ENCODE data around the gene CAV1. TPM values are rescaled to one million over a fixed set of nuclear protein-coding genes. Genes with fewer than 3 reads are reported as not detected.
A peak's percentile ranks its signal among the peaks of the same experiment; 100 is the strongest.

The CAV1 gene, protein sequence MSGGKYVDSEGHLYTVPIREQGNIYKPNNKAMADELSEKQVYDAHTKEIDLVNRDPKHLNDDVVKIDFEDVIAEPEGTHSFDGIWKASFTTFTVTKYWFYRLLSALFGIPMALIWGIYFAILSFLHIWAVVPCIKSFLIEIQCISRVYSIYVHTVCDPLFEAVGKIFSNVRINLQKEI
- not detected for total RNA-seq
- 0.03 TPM for polyA plus RNA-seq (2013, experiment 1 of 2)
- 3.4 TPM for polyA plus RNA-seq (2013, experiment 2 of 2)
- 0 to 1.2 (median 0.30) reads per million in 172 experiments for total RNA-seq

DNA sequence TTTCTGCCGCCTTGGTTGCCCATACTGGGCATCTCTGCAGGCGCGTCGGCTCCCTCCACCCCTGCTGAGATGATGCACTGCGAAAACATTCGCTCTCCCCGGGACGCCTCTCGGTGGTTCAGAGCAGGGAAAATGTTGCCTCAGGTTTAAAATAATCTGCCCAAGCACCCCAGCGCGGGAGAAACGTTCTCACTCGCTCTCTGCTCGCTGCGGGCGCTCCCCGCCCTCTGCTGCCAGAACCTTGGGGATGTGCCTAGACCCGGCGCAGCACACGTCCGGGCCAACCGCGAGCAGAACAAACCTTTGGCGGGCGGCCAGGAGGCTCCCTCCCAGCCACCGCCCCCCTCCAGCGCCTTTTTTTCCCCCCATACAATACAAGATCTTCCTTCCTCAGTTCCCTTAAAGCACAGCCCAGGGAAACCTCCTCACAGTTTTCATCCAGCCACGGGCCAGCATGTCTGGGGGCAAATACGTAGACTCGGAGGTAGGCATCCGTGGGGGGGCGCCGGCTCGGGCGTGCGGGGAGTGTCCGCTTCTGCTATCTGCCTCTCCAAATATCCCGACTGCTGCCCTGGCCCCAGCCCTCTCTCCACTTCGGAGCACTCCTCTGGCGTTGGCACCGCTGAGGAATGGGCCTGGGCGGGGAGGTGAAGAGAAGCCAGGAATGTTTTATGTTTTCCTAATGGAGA is at the start of gene CAV1:
CAV1 (plus strand) TSS at position 428 of the 689 bp plus-strand sequence; CDS start at position 455, 27 bp downstream.
- peak within 1 kb of the TSS; percentile 52 for H3K4me3 ChIP-seq (ENCODE audit: low read length)
- Mint-ChIP-seq H3K9me3 (no peaks in the 10 kb centered on the region), H3K4me1 (ENCODE audit: low read depth) (peaks cover 20% of the 10 kb centered on the region), H3K27ac (no peak within 1 kb of the TSS), H3K27me3 (peaks cover 91% of the 10 kb centered on the region), H3K36me3 (ENCODE audit: low read depth) (no peaks in the 10 kb centered on the region), H3K4me3 (peak within 1 kb of the TSS; percentile 83)
- H3K27ac ChIP-seq (ENCODE audit: low read depth in 1 of 2, low read length in 2 of 2) = no peak within 1 kb of the TSS
- peaks cover 0 to 7% of the 10 kb centered on the region in 2 experiments for H3K9me3 ChIP-seq (ENCODE audit: control insufficient read depth in 1 of 2, insufficient read depth in 1 of 2, low read length in 2 of 2)
- CTCF ChIA-PET = no interaction called here
- peak in 12 of 14 experiments; percentile 9 to 68 (median 28) for DNase-seq
- no peaks in the 10 kb centered on the region for H3K36me3 ChIP-seq (ENCODE audit: insufficient read depth, low read length)
- peaks cover 49 to 62% of the 10 kb centered on the region in 2 experiments for H3K27me3 ChIP-seq (ENCODE audit: control insufficient read depth in 1 of 2, insufficient read depth in 2 of 2, low read length in 2 of 2)
- POLR2A ChIA-PET = no interaction called here
- TF ChIP-seq, protein P1, sequence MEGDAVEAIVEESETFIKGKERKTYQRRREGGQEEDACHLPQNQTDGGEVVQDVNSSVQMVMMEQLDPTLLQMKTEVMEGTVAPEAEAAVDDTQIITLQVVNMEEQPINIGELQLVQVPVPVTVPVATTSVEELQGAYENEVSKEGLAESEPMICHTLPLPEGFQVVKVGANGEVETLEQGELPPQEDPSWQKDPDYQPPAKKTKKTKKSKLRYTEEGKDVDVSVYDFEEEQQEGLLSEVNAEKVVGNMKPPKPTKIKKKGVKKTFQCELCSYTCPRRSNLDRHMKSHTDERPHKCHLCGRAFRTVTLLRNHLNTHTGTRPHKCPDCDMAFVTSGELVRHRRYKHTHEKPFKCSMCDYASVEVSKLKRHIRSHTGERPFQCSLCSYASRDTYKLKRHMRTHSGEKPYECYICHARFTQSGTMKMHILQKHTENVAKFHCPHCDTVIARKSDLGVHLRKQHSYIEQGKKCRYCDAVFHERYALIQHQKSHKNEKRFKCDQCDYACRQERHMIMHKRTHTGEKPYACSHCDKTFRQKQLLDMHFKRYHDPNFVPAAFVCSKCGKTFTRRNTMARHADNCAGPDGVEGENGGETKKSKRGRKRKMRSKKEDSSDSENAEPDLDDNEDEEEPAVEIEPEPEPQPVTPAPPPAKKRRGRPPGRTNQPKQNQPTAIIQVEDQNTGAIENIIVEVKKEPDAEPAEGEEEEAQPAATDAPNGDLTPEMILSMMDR (IDR thresholded peaks at IDR 0.05) = no peak
- ATAC-seq (ENCODE audit: poor library complexity) = peak; percentile 45
- intact Hi-C loops (cut with DNase I, micrococcal nuclease) = loop anchor here (2.0 to 5.0 kb wide), 3 partner anchors 262 to 352 kb away; no protein-coding TSS in a partner anchor
- peaks cover 24% of the 10 kb centered on the region for H3K4me1 ChIP-seq (ENCODE audit: insufficient read depth, low read length)

DNA sequence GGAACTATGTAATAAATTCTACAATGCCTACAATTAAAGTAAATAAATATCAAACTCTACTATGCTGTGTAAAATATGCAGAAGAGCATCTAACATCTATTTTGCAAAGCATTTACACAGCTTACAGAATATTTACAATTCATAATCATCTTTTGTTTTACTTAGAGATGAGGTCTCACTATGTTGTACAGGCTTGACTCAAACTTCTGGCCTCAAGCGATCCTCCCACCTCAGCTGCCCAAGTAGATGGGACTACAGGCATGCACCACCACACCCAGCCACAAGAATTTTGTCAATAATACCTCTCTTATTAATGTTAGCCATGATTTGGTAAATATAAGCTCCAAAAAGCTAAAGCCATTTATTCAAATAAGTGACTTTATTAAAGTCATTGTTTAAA is 47.2 kb upstream of the CAV1 start:
- Mint-ChIP-seq H3K4me1 (ENCODE audit: low read depth) (no peaks in the 10 kb centered on the region), H3K27me3 (peaks cover 22% of the 10 kb centered on the region), H3K9me3 (no peaks in the 10 kb centered on the region), H3K4me3 (no peak overlapping the region), H3K27ac (no peak overlapping the region), H3K36me3 (ENCODE audit: low read depth) (no peaks in the 10 kb centered on the region)
- Histone ChIP-seq H3K4me3 (ENCODE audit: low read length) (no peak overlapping the region), H3K27ac (ENCODE audit: low read depth in 1 of 2, low read length in 2 of 2) (no peak overlapping the region), H3K36me3 (ENCODE audit: insufficient read depth, low read length) (no peaks in the 10 kb centered on the region), H3K27me3 (ENCODE audit: control insufficient read depth in 1 of 2, insufficient read depth in 2 of 2, low read length in 2 of 2) (peaks cover 2 to 6% of the 10 kb centered on the region in 2 experiments), H3K4me1 (ENCODE audit: insufficient read depth, low read length) (no peaks in the 10 kb centered on the region), H3K9me3 (ENCODE audit: control insufficient read depth in 1 of 2, insufficient read depth in 1 of 2, low read length in 2 of 2) (no peaks in the 10 kb centered on the region)
- ATAC-seq (ENCODE audit: poor library complexity) (no peak), DNase-seq (no peak)
- ChIA-PET CTCF (interaction anchor here (0.7 to 0.8 kb wide), 2 partner anchors 24 to 422 kb away, joined by 3 read pairs; no protein-coding TSS in a partner anchor), POLR2A (no interaction called here)
- TF ChIP-seq, protein P1 (IDR thresholded peaks at IDR 0.05) = no peak
- intact Hi-C loops (cut with DNase I, micrococcal nuclease) = no loop called here

DNA sequence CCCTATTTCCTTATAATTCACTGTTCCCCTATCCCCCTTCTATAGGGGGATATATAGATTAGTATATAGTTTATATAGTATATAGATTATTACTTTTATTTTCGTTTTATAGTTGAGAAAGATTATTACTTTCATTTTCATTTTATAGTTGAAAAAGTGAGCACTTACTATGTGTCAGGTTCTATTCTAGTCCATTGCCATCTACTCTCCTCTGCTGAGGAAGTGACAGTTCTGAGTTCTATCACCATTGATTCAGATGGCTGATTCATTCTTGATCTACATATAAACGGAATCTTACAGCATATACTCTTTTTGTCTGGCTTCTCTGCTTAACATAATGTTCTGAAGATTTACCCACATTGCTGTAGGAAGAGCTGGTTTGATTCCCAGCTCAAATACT is 46.0 kb upstream of the CAV1 start:
- Mint-ChIP-seq H3K36me3 (ENCODE audit: low read depth) (no peaks in the 10 kb centered on the region), H3K4me1 (ENCODE audit: low read depth) (no peaks in the 10 kb centered on the region), H3K4me3 (no peak overlapping the region), H3K27ac (no peak overlapping the region), H3K27me3 (peaks cover 24% of the 10 kb centered on the region), H3K9me3 (no peaks in the 10 kb centered on the region)
- ChIA-PET CTCF (no interaction called here), POLR2A (no interaction called here)
- no peaks in the 10 kb centered on the region for H3K9me3 ChIP-seq (ENCODE audit: control insufficient read depth in 1 of 2, insufficient read depth in 1 of 2, low read length in 2 of 2)
- H3K36me3 ChIP-seq (ENCODE audit: insufficient read depth, low read length) = no peaks in the 10 kb centered on the region
- no peak overlapping the region for H3K27ac ChIP-seq (ENCODE audit: low read depth in 1 of 2, low read length in 2 of 2)
- TF ChIP-seq, protein P1 (IDR thresholded peaks at IDR 0.05) = no peak
- intact Hi-C loops (cut with DNase I, micrococcal nuclease) = no loop called here
- DNase-seq (no peak), ATAC-seq (ENCODE audit: poor library complexity) (no peak)
- H3K4me3 ChIP-seq (ENCODE audit: low read length) = no peak overlapping the region
- no peaks in the 10 kb centered on the region for H3K27me3 ChIP-seq (ENCODE audit: control insufficient read depth in 1 of 2, insufficient read depth in 2 of 2, low read length in 2 of 2)
- no peaks in the 10 kb centered on the region for H3K4me1 ChIP-seq (ENCODE audit: insufficient read depth, low read length)

All from CD4-positive, alpha-beta T cell (primary cell).